Breast epithelium (tissue), 4 donors: ENCODE measurements around the gene SMURF1. TPM values are rescaled to one million over a fixed set of nuclear protein-coding genes. Genes with fewer than 3 reads are reported as not detected.

Source experiments
- DNase-seq, 2 donors: peaks; one replicate each; pipeline ENCODE4 v3.0.0-alpha.2; 2019; ENCODE audit warnings: low spot score in 2 of 2
- H3K27ac ChIP-seq, 2 donors: fragments of 200-600 bp; sonication (generic) in 1 of 2; one replicate each; pipeline ENCODE4 v1.5.1; 2016 to 2019; ENCODE audit warnings: mild to moderate bottlenecking in 1 of 2
- H3K27me3 ChIP-seq, 2 donors: fragments of 200-600 bp; sonication (generic) in 1 of 2; one replicate each; pipeline versions ENCODE4 v1.5.1 to v1.6.0; 2017 to 2019; ENCODE audit warnings: control low read depth in 1 of 2, mild to moderate bottlenecking in 1 of 2
- H3K36me3 ChIP-seq: fragments of 200-600 bp; one replicate; pipeline ENCODE4 v1.5.1; 2019
- H3K4me1 ChIP-seq, 2 donors: fragments of 200-600 bp; sonication (generic); one replicate each; pipeline ENCODE4 v1.5.1; 2016 to 2019; ENCODE audit warnings: control low read depth in 1 of 2
- H3K4me3 ChIP-seq, 3 donors: fragments of 200-600 bp; sonication (generic); 1 replicate in 2 of 3; 2 replicates in 1 of 3; pipeline ENCODE4 v1.5.1; 2016 to 2019; ENCODE audit warnings: mild to moderate bottlenecking in 3 of 3, moderate library complexity in 2 of 3
- H3K9me3 ChIP-seq, 2 donors: fragments of 200-600 bp; sonication (generic) in 1 of 2; one replicate each; pipeline ENCODE4 v1.5.1; 2016 to 2019; ENCODE audit warnings: control low read depth in 1 of 2
- POLR2A ChIP-seq: fragments of 450-650 bp; IDR thresholded peaks from one replicate; pipeline ENCODE4 v1.6.1; 2016; ENCODE audit warnings: antibody characterized with exemption, mild to moderate bottlenecking, moderate library complexity
- POLR2AphosphoS5 ChIP-seq, 3 donors: sonication (generic); formaldehyde crosslinking; IDR thresholded peaks; one replicate each; pipeline ENCODE4 v1.6.1; 2017; ENCODE audit warnings: antibody characterized with exemption in 3 of 3
- intact Hi-C: fragments of 100-400 bp; cut with DNase I; formaldehyde crosslinking; loops from one replicate; pipeline ENCODE4 v1.15.1; 2023; ENCODE audit warnings: low total_unique reads
- total RNA-seq, 3 donors: library from RNA; depleted of rRNA; stranded (reverse); fragments of >200 nt; gene quantifications; one replicate each; pipeline ENCODE4 v1.1.0, GENCODE V29; 2016
- TF ChIP-seq, protein P1 (sequence below), 3 donors: fragments of 450-650 bp; IDR thresholded peaks; one replicate each; pipeline ENCODE4 v1.5.1; 2016 to 2017; ENCODE audit warnings: antibody characterized with exemption in 3 of 3, mild to moderate bottlenecking in 3 of 3, moderate library complexity in 3 of 3

The SMURF1 gene
- total RNA-seq, 3 donors from 2014 or later = 20.2 to 28.7 (median 25.9) TPM

DNA sequence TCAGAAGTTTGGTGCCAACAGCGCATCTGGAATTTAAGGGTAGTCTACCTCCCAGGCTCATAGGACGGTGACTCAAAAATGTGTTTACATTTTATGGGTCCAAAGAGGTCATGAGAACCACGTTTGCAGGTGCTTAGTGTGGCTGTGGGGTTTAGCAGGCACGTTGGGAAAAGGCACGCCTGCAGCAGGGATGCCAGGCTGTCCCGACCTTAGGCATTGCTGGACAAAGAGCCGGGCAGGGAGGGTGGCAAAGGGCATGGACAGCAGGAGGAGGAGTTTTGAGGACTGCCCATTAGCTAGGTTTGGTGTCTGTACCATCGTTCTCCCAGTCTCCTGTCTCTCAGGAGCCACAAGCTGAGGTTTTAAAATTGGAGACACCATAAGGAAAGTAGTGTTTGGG, 161.2 kb downstream of the SMURF1 start:
- Histone ChIP-seq H3K36me3 (peaks cover 28% of the 10 kb centered on the region), H3K4me1 (no peaks in the 10 kb centered on the region), H3K27ac (no peak overlapping the region), H3K27me3 (no peaks in the 10 kb centered on the region), H3K4me3 (no peak overlapping the region), H3K9me3 (no peaks in the 10 kb centered on the region)
- TF ChIP-seq POLR2A (no peak), POLR2AphosphoS5 (IDR thresholded peaks at IDR 0.05) (no peak)
- TF ChIP-seq, protein P1, sequence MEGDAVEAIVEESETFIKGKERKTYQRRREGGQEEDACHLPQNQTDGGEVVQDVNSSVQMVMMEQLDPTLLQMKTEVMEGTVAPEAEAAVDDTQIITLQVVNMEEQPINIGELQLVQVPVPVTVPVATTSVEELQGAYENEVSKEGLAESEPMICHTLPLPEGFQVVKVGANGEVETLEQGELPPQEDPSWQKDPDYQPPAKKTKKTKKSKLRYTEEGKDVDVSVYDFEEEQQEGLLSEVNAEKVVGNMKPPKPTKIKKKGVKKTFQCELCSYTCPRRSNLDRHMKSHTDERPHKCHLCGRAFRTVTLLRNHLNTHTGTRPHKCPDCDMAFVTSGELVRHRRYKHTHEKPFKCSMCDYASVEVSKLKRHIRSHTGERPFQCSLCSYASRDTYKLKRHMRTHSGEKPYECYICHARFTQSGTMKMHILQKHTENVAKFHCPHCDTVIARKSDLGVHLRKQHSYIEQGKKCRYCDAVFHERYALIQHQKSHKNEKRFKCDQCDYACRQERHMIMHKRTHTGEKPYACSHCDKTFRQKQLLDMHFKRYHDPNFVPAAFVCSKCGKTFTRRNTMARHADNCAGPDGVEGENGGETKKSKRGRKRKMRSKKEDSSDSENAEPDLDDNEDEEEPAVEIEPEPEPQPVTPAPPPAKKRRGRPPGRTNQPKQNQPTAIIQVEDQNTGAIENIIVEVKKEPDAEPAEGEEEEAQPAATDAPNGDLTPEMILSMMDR (IDR thresholded peaks at IDR 0.05) = no peak
- intact Hi-C loops = no loop called here
- DNase-seq = peak in 1 of 2 donors; percentile 2

DNA sequence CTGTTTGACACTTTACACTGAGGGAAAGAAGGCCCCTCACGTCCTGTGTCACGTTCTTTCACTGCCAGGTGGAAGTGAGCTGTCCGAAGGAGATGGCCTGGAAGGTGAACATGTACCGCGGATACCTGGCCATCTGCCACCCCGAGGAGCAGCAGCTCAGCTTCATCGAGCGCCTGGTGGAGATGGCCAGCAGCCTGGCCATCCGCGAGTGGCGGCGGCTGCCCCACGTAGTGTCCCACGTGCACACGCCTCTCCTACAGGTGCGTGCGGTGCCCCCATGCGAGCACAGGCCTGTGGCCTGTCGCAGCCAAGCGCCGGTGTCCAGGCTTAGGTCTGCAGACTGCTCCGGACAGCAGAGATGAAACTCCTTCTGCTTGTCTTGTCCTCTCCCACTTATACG, 162.2 kb downstream of the SMURF1 start:
- DNase-seq = no peak

DNA sequence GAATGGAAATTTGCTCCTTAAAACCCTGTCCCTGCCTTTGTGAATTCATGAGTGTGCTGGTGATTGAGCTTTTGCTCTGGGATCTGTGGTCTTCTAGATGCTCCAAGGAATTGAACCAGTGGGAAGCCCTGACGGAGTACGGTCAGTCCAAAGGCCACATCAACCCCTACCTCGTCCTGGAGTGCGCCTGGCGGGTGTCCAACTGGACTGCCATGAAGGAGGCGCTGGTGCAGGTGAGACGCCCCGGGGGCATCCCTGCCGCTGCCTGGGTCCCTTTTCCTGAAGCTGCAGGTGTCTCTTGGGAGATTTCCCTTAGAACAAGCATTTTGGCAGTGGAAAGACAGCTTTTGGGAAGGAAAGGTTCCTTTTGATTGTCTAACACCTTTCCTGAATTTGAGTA, 165.2 kb downstream of the SMURF1 start:
- H3K4me1 ChIP-seq = no peaks in the 10 kb centered on the region
- intact Hi-C loops = no loop called here
- peaks cover 13% of the 10 kb centered on the region for H3K36me3 ChIP-seq
- no peak overlapping the region for H3K27ac ChIP-seq
- no peaks in the 10 kb centered on the region for H3K27me3 ChIP-seq
- TF ChIP-seq, protein P1 (IDR thresholded peaks at IDR 0.05) = no peak
- no peak for TF ChIP-seq POLR2A
- TF ChIP-seq POLR2AphosphoS5 (IDR thresholded peaks at IDR 0.05) = no peak
- DNase-seq = no peak
- H3K4me3 ChIP-seq = no peak overlapping the region
- H3K9me3 ChIP-seq = no peaks in the 10 kb centered on the region

More for the DNA sequence above, 162.2 kb downstream of the SMURF1 start:
- H3K36me3 ChIP-seq = peaks cover 28% of the 10 kb centered on the region
- no peaks in the 10 kb centered on the region for H3K27me3 ChIP-seq
- no peaks in the 10 kb centered on the region for H3K9me3 ChIP-seq
- H3K4me1 ChIP-seq = no peaks in the 10 kb centered on the region
- TF ChIP-seq POLR2AphosphoS5 (IDR thresholded peaks at IDR 0.05) = no peak
- no peak for TF ChIP-seq POLR2A
- TF ChIP-seq, protein P1 (IDR thresholded peaks at IDR 0.05) = no peak
- no peak overlapping the region for H3K4me3 ChIP-seq
- intact Hi-C loops = no loop called here
- H3K27ac ChIP-seq = no peak overlapping the region

Other genes with a start within 250 kb of the SMURF1 start
- under 1 TPM in 2 of 3 donors, not detected in 1; 0.15 to 0.33 TPM for gene KPNA7, start 64.0 kb upstream of the SMURF1 start, total RNA-seq
- not detected for gene MYH16, start 128.7 kb upstream of the SMURF1 start, total RNA-seq
- gene ARPC1A, start 181.8 kb upstream of the SMURF1 start, total RNA-seq = 100 to 1,000 TPM; 113 to 122 (median 117) TPM
- gene ARPC1B, start 230.6 kb upstream of the SMURF1 start, total RNA-seq = 100 to 1,000 TPM; 108 to 176 (median 169) TPM